GM12891 (cell line): ENCODE measurements around the gene TDG.

Experiments used
- PAX5 ChIP-seq: IDR thresholded peaks from 2 replicates; pipeline ENCODE4 v1.6.1; 2011; ENCODE audit warnings: low read length, moderate library complexity, mild to moderate bottlenecking; ENCODE audit not compliant: insufficient read depth, severe bottlenecking
- POLR2A ChIP-seq: IDR thresholded peaks from 2 replicates; pipeline ENCODE4 v1.6.1; 2011; ENCODE audit warnings: low read depth, low read length, control low read depth
- POLR2AphosphoS5 ChIP-seq: IDR thresholded peaks from 2 replicates; pipeline ENCODE4 v1.6.1; 2011; ENCODE audit warnings: low read depth, low read length, control low read depth
- POU2F2 ChIP-seq: IDR thresholded peaks from 2 replicates; pipeline ENCODE4 v1.6.1; 2011; ENCODE audit warnings: low read depth, mild to moderate bottlenecking, control low read depth, low read length, moderate library complexity
- SPI1 ChIP-seq: IDR thresholded peaks from 2 replicates; pipeline ENCODE4 v1.6.1; 2011; ENCODE audit warnings: low read depth, low read length, control low read depth
- TAF1 ChIP-seq: IDR thresholded peaks from 2 replicates; pipeline ENCODE4 v1.6.1; 2011; ENCODE audit warnings: low read depth, low read length, control low read depth

DNA sequence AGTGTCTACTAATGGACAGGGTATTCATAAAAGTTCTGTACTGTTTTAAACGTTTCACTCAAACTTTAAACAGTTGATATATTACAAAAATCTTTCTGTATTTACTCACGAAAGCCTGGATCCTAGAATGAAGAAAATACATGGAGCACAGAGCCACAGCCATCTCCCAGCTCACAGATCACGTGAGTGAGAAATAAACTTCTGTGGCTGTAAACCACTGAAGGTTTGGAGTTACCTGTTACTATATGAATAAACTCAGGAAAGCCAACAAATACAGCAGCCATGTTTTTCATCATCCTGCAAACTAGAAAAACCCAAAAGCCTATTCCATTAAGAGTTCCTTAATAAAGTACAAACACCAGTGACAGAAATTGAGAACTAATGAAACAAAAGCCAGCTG, 867 bp upstream of the TDG start:
- TF ChIP-seq POLR2A (no peak), TAF1 (no peak), PAX5 (no peak), POLR2AphosphoS5 (no peak), SPI1 (no peak), POU2F2 (no peak)
